Measurements from ENCODE around the gene ITGA2B. TPM values are rescaled to one million over a fixed set of nuclear protein-coding genes. Genes with fewer than 3 reads are reported as not detected.

Gene ITGA2B
- total and polyA plus RNA-seq, 4 donors = 0.22 to 23.8 (median 0.31) TPM

DNA sequence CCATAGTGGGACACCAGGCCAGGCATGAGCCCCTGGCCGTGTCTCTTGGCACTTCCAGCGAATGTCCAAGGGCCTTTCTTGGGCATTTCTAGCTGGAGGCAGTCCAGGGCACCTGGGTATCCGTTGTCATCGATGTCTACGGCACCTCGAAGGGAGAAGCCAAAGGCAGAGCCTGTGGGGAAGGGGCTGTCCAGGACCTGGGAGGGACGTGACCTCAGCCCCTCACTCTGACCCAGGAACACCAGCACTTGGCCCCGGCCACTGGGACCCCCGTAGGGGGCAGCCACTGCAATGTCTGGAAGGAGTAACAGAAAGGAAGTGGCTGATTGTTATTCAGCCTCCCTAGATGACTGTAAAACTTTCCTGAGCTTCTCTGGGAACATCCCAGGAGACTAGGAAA lies 8.7 kb downstream of the ITGA2B start:
- Histone ChIP-seq H3K4me1 (ENCODE audit: control insufficient read depth in 4 of 4, insufficient read depth in 4 of 4, low read length in 3 of 4) (peaks cover 4 to 9% (median 6%) of the 10 kb centered on the region in 4 donors), H3K9ac (ENCODE audit: low read depth in 1 of 2, low read length in 2 of 2) (no peak overlapping the region), H3K36me3 (ENCODE audit: control insufficient read depth in 4 of 4, insufficient read depth in 3 of 4, low read depth in 1 of 4, low read length in 3 of 4) (no peaks in the 10 kb centered on the region), H3K9me3 (ENCODE audit: control insufficient read depth in 4 of 4, low read length in 3 of 4) (no peaks in the 10 kb centered on the region), H3K4me3 (ENCODE audit: low read depth in 1 of 3, low read length in 3 of 3) (no peak overlapping the region), H3K27ac (ENCODE audit: low read depth in 1 of 2, low read length in 2 of 2) (no peak overlapping the region), H3K27me3 (ENCODE audit: control insufficient read depth in 4 of 4, insufficient read depth in 4 of 4, low read length in 3 of 4) (no peaks in the 10 kb centered on the region)
- TF ChIP-seq SP1 (IDR thresholded peaks at IDR 0.05) (no peak), TAF1 (conservative IDR thresholded peaks at IDR 0.05) (no peak), YY1 (IDR thresholded peaks at IDR 0.05) (no peak)
- 64% methylated on average over 9 of the region's 9 CpGs for WGBS
- DNase-seq (ENCODE audit: low spot score) = no peak

DNA sequence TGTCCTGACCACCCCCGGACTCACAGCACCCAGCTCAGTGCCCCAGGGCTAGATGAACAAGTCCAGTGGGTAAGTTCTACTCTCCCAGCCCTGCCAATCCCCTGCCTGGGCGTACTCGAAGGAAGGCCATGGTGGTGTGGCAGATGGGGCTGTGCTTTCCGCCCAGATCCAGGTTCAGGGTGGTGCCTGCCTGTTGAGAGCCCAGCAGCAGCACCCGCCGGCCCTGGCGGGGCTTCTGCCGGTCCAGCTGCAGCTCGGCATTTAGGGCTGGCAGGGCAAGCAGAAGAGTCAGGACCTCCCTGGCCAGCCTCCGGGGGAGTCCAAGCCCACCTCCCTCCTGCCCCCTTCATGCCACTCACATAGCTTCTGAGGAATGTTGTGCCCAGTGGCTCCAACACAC lies 9.6 kb downstream of the ITGA2B start:
- 89% methylated on average over 10 of the region's 10 CpGs for WGBS
- TF ChIP-seq, protein P1, sequence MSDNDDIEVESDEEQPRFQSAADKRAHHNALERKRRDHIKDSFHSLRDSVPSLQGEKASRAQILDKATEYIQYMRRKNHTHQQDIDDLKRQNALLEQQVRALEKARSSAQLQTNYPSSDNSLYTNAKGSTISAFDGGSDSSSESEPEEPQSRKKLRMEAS (IDR thresholded peaks at IDR 0.05) = no peak
- TF ChIP-seq FOXA1 (IDR thresholded peaks at IDR 0.05) (no peak), SP1 (IDR thresholded peaks at IDR 0.05) (no peak), JUND (IDR thresholded peaks at IDR 0.05) (no peak), RAD21 (IDR thresholded peaks at IDR 0.05) (no peak), EGR1 (IDR thresholded peaks at IDR 0.05; ENCODE audit: low read depth in 2 of 2) (no peak), TAF1 (conservative IDR thresholded peaks at IDR 0.05) (no peak), RXRA (IDR thresholded peaks at IDR 0.05) (no peak), HNF4G (IDR thresholded peaks at IDR 0.05) (no peak)
- Histone ChIP-seq H3K27ac (ENCODE audit: low read depth in 1 of 2, low read length in 2 of 2) (no peak overlapping the region), H3K4me1 (ENCODE audit: control insufficient read depth in 4 of 4, insufficient read depth in 4 of 4, low read length in 3 of 4) (peaks cover 0 to 3% (median 0%) of the 10 kb centered on the region in 4 donors), H3K36me3 (ENCODE audit: control insufficient read depth in 4 of 4, insufficient read depth in 3 of 4, low read depth in 1 of 4, low read length in 3 of 4) (no peaks in the 10 kb centered on the region), H3K4me3 (ENCODE audit: low read depth in 1 of 3, low read length in 3 of 3) (no peak overlapping the region), H3K9ac (ENCODE audit: low read depth in 1 of 2, low read length in 2 of 2) (no peak overlapping the region), H3K27me3 (ENCODE audit: control insufficient read depth in 4 of 4, insufficient read depth in 4 of 4, low read length in 3 of 4) (no peaks in the 10 kb centered on the region), H3K9me3 (ENCODE audit: control insufficient read depth in 4 of 4, low read length in 3 of 4) (no peaks in the 10 kb centered on the region)
- no peak for DNase-seq (ENCODE audit: low spot score)

DNA sequence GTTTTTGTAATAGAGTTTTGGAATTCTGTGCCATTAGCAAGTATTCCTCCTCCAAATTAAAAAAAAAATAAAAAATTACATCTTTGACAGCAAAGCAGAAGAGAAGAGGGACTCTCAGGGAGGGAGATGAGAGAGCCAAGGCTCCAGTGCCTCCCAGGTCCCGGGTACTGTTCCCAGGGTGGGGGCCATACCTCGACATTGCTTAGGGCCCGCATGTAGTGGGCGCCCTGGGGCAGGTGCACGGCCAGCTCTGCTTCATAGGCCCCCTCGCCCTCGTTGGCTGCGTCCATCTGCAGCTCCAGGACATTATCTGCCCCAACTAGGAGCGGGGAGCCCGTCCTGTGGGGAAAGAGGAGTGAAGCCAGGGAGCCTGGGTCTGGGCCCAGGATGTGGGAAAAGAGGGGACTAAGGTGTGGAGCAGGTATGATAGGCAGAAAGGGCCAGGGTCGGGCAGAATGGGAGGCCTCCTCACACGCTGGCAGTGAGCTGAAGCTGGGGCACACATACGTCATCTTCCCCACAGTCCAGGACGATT lies 11.2 kb downstream of the ITGA2B start:
- Histone ChIP-seq H3K4me1 (ENCODE audit: control insufficient read depth in 4 of 4, insufficient read depth in 4 of 4, low read length in 3 of 4) (no peaks in the 10 kb centered on the region), H3K9me3 (ENCODE audit: control insufficient read depth in 4 of 4, low read length in 3 of 4) (no peaks in the 10 kb centered on the region), H3K4me3 (ENCODE audit: low read depth in 1 of 3, low read length in 3 of 3) (no peak overlapping the region), H3K9ac (ENCODE audit: low read depth in 1 of 2, low read length in 2 of 2) (no peak overlapping the region), H3K27me3 (ENCODE audit: control insufficient read depth in 4 of 4, insufficient read depth in 4 of 4, low read length in 3 of 4) (no peaks in the 10 kb centered on the region), H3K27ac (ENCODE audit: low read depth in 1 of 2, low read length in 2 of 2) (no peak overlapping the region), H3K36me3 (ENCODE audit: control insufficient read depth in 4 of 4, insufficient read depth in 3 of 4, low read depth in 1 of 4, low read length in 3 of 4) (no peaks in the 10 kb centered on the region)
- no peak for DNase-seq (ENCODE audit: low spot score)
- TF ChIP-seq FOXA2 (IDR thresholded peaks at IDR 0.05) (no peak), NR2F2 (IDR thresholded peaks at IDR 0.05) (no peak), HNF4G (IDR thresholded peaks at IDR 0.05) (no peak), JUND (IDR thresholded peaks at IDR 0.05) (no peak), GABPA (IDR thresholded peaks at IDR 0.05 in 1 of 2, conservative IDR thresholded peaks at IDR 0.05 in 1 of 2) (no peak), HNF4A (conservative IDR thresholded peaks at IDR 0.05) (no peak), RXRA (IDR thresholded peaks at IDR 0.05) (no peak)
- TF ChIP-seq, protein P2, sequence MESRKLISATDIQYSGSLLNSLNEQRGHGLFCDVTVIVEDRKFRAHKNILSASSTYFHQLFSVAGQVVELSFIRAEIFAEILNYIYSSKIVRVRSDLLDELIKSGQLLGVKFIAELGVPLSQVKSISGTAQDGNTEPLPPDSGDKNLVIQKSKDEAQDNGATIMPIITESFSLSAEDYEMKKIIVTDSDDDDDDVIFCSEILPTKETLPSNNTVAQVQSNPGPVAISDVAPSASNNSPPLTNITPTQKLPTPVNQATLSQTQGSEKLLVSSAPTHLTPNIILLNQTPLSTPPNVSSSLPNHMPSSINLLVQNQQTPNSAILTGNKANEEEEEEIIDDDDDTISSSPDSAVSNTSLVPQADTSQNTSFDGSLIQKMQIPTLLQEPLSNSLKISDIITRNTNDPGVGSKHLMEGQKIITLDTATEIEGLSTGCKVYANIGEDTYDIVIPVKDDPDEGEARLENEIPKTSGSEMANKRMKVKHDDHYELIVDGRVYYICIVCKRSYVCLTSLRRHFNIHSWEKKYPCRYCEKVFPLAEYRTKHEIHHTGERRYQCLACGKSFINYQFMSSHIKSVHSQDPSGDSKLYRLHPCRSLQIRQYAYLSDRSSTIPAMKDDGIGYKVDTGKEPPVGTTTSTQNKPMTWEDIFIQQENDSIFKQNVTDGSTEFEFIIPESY (IDR thresholded peaks at IDR 0.05) = no peak
- TF ChIP-seq, protein P3, sequence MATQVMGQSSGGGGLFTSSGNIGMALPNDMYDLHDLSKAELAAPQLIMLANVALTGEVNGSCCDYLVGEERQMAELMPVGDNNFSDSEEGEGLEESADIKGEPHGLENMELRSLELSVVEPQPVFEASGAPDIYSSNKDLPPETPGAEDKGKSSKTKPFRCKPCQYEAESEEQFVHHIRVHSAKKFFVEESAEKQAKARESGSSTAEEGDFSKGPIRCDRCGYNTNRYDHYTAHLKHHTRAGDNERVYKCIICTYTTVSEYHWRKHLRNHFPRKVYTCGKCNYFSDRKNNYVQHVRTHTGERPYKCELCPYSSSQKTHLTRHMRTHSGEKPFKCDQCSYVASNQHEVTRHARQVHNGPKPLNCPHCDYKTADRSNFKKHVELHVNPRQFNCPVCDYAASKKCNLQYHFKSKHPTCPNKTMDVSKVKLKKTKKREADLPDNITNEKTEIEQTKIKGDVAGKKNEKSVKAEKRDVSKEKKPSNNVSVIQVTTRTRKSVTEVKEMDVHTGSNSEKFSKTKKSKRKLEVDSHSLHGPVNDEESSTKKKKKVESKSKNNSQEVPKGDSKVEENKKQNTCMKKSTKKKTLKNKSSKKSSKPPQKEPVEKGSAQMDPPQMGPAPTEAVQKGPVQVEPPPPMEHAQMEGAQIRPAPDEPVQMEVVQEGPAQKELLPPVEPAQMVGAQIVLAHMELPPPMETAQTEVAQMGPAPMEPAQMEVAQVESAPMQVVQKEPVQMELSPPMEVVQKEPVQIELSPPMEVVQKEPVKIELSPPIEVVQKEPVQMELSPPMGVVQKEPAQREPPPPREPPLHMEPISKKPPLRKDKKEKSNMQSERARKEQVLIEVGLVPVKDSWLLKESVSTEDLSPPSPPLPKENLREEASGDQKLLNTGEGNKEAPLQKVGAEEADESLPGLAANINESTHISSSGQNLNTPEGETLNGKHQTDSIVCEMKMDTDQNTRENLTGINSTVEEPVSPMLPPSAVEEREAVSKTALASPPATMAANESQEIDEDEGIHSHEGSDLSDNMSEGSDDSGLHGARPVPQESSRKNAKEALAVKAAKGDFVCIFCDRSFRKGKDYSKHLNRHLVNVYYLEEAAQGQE (IDR thresholded peaks at IDR 0.05) = no peak
- TF ChIP-seq, protein P1 (IDR thresholded peaks at IDR 0.05) = no peak
- WGBS = 79% methylated on average over 14 of the region's 14 CpGs
